ENCODE results near the gene MYH2. TPM values are rescaled to one million over a fixed set of nuclear protein-coding genes. Genes with fewer than 3 reads are reported as not detected.

Gene MYH2
- total RNA-seq = under 1 TPM in 1 of 4 donors, not detected in 3; 0.68 TPM

- Histone ChIP-seq H3K9me3 (no peaks in the 10 kb centered on the region), H3K4me1 (peaks cover 0 to 2% (median 0%) of the 10 kb centered on the region in 4 donors), H3K27ac (no peak within 1 kb of the TSS), H3K4me3 (no peak within 1 kb of the TSS), H3K27me3 (no peaks in the 10 kb centered on the region), H3K36me3 (no peaks in the 10 kb centered on the region)
- TF ChIP-seq POLR2AphosphoS5 (IDR thresholded peaks at IDR 0.05) (no peak), POLR2A (IDR thresholded peaks at IDR 0.05) (no peak), CTCF (IDR thresholded peaks at IDR 0.05) (no peak), EP300 (IDR thresholded peaks at IDR 0.05; ENCODE audit: low read depth) (no peak)
- no peak for DNase-seq
- WGBS, 2 donors (ENCODE audit: low coverage in 1 of 2) = 63 to 68% methylated on average over 5 to 9 of the region's 9 CpGs
- in situ Hi-C loops (cut with MboI; ENCODE audit: low pct_ligation_motif_present in 1 of 4, low pct_unique_long_range_greater_than_20kb in 1 of 4, low sequenced_read_pairs in 3 of 4) (no loop called here), intact Hi-C loops (cut with DNase I; ENCODE audit: low total_unique reads) (no loop called here)
Measured at GRCh38 chr17:10549096-10549842, at the start of gene MYH2. TSS of gene MYH2 (minus strand) at chr17:10549658. CDS start at chr17:10547920, 1,738 bp downstream.

- Histone ChIP-seq H3K36me3 (no peaks in the 10 kb centered on the region), H3K4me3 (no peak overlapping the region), H3K4me1 (no peaks in the 10 kb centered on the region), H3K27me3 (no peaks in the 10 kb centered on the region), H3K9me3 (no peaks in the 10 kb centered on the region), H3K27ac (no peak overlapping the region)
- TF ChIP-seq CTCF (IDR thresholded peaks at IDR 0.05) (no peak), POLR2AphosphoS5 (IDR thresholded peaks at IDR 0.05) (no peak), EP300 (IDR thresholded peaks at IDR 0.05; ENCODE audit: low read depth) (no peak), POLR2A (IDR thresholded peaks at IDR 0.05) (no peak)
- no peak for DNase-seq
- intact Hi-C loops (cut with DNase I; ENCODE audit: low total_unique reads) (no loop called here), in situ Hi-C loops (cut with MboI; ENCODE audit: low pct_ligation_motif_present in 1 of 4, low pct_unique_long_range_greater_than_20kb in 1 of 4, low sequenced_read_pairs in 3 of 4) (no loop called here)
- WGBS, 2 donors (ENCODE audit: low coverage in 1 of 2) = 40% methylated on average over 2 of the region's 2 CpGs; no CpG with 5 or more reads in 1 of the 2 donors
Measured at GRCh38 chr17:10598621-10599020, 49.2 kb upstream of the MYH2 start.

- Histone ChIP-seq H3K9me3 (no peaks in the 10 kb centered on the region), H3K36me3 (no peaks in the 10 kb centered on the region), H3K4me3 (no peak overlapping the region), H3K27ac (no peak overlapping the region), H3K27me3 (no peaks in the 10 kb centered on the region), H3K4me1 (no peaks in the 10 kb centered on the region)
- 90 to 93% methylated on average over 3 to 8 of the region's 8 CpGs for WGBS, 2 donors (ENCODE audit: low coverage in 1 of 2)
- DNase-seq = no peak
- intact Hi-C loops (cut with DNase I; ENCODE audit: low total_unique reads) = no loop called here
- in situ Hi-C loops (cut with MboI; ENCODE audit: low pct_ligation_motif_present in 1 of 4, low pct_unique_long_range_greater_than_20kb in 1 of 4, low sequenced_read_pairs in 3 of 4) = no loop called here
- TF ChIP-seq POLR2A (IDR thresholded peaks at IDR 0.05) = no peak
- no peak for TF ChIP-seq EP300 (IDR thresholded peaks at IDR 0.05; ENCODE audit: low read depth)
- no peak for TF ChIP-seq CTCF (IDR thresholded peaks at IDR 0.05)
- TF ChIP-seq POLR2AphosphoS5 (IDR thresholded peaks at IDR 0.05) = no peak
Measured at GRCh38 chr17:10589553-10590145, 40.2 kb upstream of the MYH2 start.

- intact Hi-C loops (cut with DNase I; ENCODE audit: low total_unique reads) = no loop called here
- in situ Hi-C loops (cut with MboI; ENCODE audit: low pct_ligation_motif_present in 1 of 4, low pct_unique_long_range_greater_than_20kb in 1 of 4, low sequenced_read_pairs in 3 of 4) = no loop called here
Measured at GRCh38 chr17:10585529-10585928, 36.1 kb upstream of the MYH2 start.

More at GRCh38 chr17:10585529-10585928, 36.1 kb upstream of the MYH2 start:
- no peak for TF ChIP-seq POLR2AphosphoS5 (IDR thresholded peaks at IDR 0.05)
- no peak for TF ChIP-seq EP300 (IDR thresholded peaks at IDR 0.05; ENCODE audit: low read depth)
- TF ChIP-seq POLR2A (IDR thresholded peaks at IDR 0.05) = no peak
- TF ChIP-seq CTCF (IDR thresholded peaks at IDR 0.05) = no peak
- Histone ChIP-seq H3K27me3 (no peaks in the 10 kb centered on the region), H3K4me3 (no peak overlapping the region), H3K36me3 (no peaks in the 10 kb centered on the region), H3K4me1 (no peaks in the 10 kb centered on the region), H3K27ac (no peak overlapping the region), H3K9me3 (no peaks in the 10 kb centered on the region)
- WGBS, 2 donors (ENCODE audit: low coverage in 1 of 2) = 77 to 79% methylated on average over 9 of the region's 9 CpGs
- DNase-seq = no peak

All from transverse colon (tissue), 4 donors.